Sigmoid colon (tissue), 4 donors: ENCODE results near the gene TRIM24.

Source experiments
- CTCF ChIP-seq, 4 experiments: fragments of 450-650 bp in 3 of 4; fragments of 200-600 bp in 1 of 4; IDR thresholded peaks; one replicate each; pipeline ENCODE4 v1.5.1; 2016 to 2019; ENCODE audit warnings: antibody characterized with exemption in 4 of 4, mild to moderate bottlenecking in 3 of 4, moderate library complexity in 2 of 4
- EP300 ChIP-seq, 4 donors: sonication (generic); formaldehyde crosslinking; IDR thresholded peaks; one replicate each; pipeline ENCODE4 v1.6.1; 2017; ENCODE audit warnings: antibody characterized with exemption in 4 of 4
- POLR2A ChIP-seq, 2 donors: fragments of 450-650 bp; IDR thresholded peaks; one replicate each; pipeline ENCODE4 v1.6.1; 2016; ENCODE audit warnings: antibody characterized with exemption in 2 of 2, mild to moderate bottlenecking in 2 of 2, moderate library complexity in 2 of 2
- POLR2AphosphoS5 ChIP-seq, 4 donors: sonication (generic); formaldehyde crosslinking; IDR thresholded peaks; one replicate each; pipeline ENCODE4 v1.6.1; 2017; ENCODE audit warnings: antibody characterized with exemption in 4 of 4

- TF ChIP-seq CTCF (IDR thresholded peaks at IDR 0.05) (no peak), EP300 (IDR thresholded peaks at IDR 0.05) (no peak), POLR2AphosphoS5 (IDR thresholded peaks at IDR 0.05) (no peak), POLR2A (IDR thresholded peaks at IDR 0.05) (no peak)
These were observed 115.9 kb downstream of the TRIM24 start for GRCh38 chr7:138575897-138576428.
